Activated effector memory CD4-positive, alpha-beta T cell treated with anti-CD3 and anti-CD28 coated beads, Interleukin-2, amount 50 U/mL, for 16 hours (primary cell): ENCODE measurements around the gene HMGCLL1.

Experiments
- DNase-seq: peaks from one replicate; pipeline ENCODE4 v3.0.0-alpha.2; 2020

HMGCLL1 gene

GRCh38 chr6:55530931-55531330 lies 48.1 kb downstream of the HMGCLL1 start:
- no peak for DNase-seq

DNA sequence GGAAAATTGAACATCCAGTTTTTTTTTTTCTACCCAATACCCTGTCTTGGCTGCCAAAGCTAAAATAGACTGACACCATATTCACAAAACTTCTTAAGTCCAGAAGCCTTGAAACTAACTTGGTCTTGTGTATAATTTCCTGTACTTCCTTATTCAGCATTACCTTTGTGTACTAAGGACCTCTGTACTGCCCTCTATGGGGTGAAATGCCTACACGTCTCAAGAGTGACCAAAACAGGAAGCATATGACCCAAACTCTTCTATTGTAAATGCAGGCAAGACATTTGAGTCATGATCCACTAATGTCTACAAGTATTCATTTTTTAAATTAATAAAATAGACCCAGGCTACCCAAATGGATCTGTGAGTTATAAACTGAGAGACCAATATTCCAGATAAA lies 50.4 kb downstream of the HMGCLL1 start:
- no peak for DNase-seq

GRCh38 chr6:55524441-55524840 lies 54.6 kb downstream of the HMGCLL1 start:
- no peak for DNase-seq

- DNase-seq, result no peak
These were observed 60.4 kb downstream of the HMGCLL1 start for GRCh38 chr6:55518529-55519060.

DNA sequence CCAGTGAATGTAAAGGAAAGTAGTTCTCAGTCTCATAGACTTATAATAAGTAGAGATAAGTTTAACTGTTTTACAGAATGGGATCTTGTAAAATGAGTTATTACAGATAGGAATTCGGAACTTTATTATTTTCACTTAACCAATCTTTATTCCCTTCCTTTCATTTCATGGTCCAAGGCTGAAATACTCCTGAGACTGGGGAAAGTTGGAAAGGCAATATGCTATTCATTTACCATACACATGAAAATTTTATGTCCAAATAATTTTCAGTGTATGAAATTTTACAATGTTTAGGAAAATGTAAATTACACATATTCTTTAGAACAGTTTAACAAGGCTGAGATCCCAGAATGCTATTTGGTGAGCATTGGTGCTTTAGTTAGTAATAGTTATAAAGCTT lies 62.3 kb downstream of the HMGCLL1 start:
- DNase-seq, result no peak

GRCh38 chr6:55512904-55513303 lies 66.1 kb downstream of the HMGCLL1 start:
- DNase-seq, result no peak

DNA sequence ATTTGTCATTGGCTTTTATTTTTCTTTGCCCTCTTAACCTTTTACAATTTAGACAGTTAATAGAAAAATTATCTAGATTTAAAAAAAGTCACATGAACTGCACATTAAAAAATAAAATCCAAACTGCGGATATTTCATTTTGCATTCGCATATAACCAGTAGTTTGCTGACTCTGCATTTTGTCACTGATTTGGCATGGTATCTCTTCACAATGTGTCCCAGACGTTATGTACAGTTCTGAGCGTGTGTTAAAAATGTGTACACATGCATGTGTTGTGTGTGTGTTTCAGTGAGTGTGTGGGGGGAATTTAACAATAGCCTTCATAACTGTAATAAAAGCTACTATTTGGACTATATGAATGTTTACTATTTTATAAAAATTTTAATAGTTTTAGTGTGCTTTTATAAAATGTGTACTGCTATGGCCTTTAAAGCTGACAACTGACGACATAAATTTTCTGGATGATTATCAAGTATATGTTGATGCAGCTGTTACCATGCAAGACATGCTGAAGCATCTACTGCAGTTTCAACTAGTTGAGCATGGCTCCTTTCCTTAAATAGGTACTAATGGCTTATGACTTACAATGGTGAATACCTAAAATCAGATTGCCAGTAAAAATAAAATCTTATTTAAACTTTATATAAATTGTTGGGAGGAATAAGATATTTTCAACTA lies 67.7 kb downstream of the HMGCLL1 start:
- DNase-seq, result no peak

DNA sequence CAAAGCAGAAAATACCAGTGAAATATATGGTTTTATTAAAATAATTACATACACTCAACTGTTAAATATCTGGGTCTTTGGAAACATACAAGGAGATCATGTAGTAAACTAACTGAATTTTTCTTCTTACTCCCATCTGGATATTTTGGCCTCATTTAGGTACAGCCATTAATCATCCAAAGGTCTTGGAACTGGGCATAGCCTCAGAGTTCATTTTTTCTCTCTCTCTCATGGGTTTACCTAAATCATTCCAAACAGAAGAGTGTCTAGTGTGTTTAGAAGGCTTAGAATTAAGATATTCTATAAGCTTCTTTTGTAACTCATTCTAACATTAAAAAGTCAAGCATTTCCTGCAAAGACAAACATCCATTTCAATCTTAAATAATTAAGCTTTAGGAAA lies 79.4 kb downstream of the HMGCLL1 start:
- DNase-seq, result no peak

GRCh38 chr6:55497694-55498093 lies 81.3 kb downstream of the HMGCLL1 start:
- no peak for DNase-seq

- DNase-seq, result no peak
These were observed 82.8 kb downstream of the HMGCLL1 start for GRCh38 chr6:55496201-55496600.

DNA sequence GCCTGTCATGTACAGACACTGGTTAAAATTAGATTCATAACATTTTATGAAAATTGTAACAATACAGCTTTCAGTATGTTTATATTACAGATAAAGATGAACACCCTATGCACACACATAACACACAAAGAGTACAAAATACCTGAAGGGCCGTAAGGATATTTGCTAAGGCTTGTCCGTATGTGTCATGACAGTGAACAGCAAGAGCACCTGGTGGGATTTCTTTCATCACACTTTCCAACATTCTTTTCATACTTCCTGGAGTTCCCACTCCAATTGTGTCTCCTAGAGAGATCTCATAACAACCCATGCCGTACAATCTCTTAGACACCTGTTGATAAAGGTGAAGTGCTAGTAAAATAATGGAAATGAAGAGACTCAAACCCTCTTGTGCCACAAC lies 83.7 kb downstream of the HMGCLL1 start:
- DNase-seq, result no peak

GRCh38 chr6:55494411-55494810 lies 84.6 kb downstream of the HMGCLL1 start:
- no peak for DNase-seq

- no peak for DNase-seq
These were observed 86.7 kb downstream of the HMGCLL1 start for GRCh38 chr6:55492259-55492658.

- DNase-seq, result no peak
These were observed 88.1 kb downstream of the HMGCLL1 start for GRCh38 chr6:55490871-55491270.

DNA sequence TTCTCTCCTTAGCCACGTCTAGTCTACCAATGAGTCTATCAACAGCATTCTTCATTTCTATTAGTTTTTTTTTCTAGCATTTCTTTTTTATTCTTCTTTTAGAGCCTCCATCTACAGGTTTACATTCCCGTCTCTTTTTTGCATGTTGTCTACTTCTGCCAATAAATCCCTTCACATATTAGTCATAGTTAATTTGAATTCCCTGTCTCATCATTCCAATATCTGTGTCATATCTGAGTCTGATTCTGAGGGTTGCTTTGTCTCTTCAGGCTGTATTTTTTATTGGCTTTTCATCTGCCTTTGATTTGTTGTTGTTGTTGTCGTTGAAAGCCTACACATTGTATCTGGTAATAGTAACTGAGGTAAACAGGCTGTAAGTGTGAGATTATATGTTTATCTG lies 104.6 kb downstream of the HMGCLL1 start:
- no peak for DNase-seq

DNA sequence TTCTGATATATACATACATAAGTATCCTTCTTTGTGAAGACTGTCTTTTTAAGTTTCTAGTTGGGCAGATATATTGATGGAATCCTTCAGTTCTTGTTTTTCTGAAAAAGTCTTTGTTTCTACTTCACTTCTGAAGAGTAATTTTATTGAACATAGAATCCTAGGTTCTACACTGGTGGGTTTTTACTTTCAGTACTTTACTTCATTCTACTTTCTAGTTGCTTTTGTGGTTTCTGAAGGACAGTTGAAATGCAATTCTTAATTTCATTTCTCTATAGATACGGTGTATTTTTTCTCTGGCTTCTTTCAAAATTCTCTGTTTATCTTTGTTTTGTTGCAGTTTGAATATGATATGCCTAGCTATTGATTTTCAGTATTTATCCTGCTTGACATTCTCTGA lies 105.3 kb downstream of the HMGCLL1 start:
- no peak for DNase-seq

GRCh38 chr6:55469951-55470366 lies 109.0 kb downstream of the HMGCLL1 start:
- no peak for DNase-seq

- no peak for DNase-seq
These were observed 123.0 kb downstream of the HMGCLL1 start for GRCh38 chr6:55456016-55456415.

DNA sequence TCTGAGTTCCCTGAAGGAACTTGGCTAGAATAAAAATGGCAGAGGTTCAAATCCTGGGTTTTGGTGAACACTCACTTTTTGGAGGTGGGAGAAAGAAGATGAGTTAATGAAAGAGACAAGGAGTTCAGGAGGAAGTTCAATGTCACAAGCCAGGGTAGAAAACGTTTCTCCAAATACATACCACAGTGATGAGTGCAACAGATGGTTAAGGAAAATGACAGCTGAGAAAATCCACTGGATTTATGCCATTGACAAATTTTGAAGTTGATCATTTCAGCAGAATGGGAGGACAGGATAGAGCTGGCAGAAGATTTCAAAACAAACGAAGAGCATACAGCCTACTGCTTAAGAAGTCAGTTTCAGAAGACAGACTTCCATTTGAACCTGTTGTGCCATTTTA lies 129.0 kb downstream of the HMGCLL1 start:
- DNase-seq, result no peak

GRCh38 chr6:55449225-55449624 lies 129.8 kb downstream of the HMGCLL1 start:
- DNase-seq, result no peak

- DNase-seq, result no peak
These were observed 130.5 kb downstream of the HMGCLL1 start for GRCh38 chr6:55448451-55448850.

- DNase-seq, result no peak
These were observed 131.1 kb downstream of the HMGCLL1 start for GRCh38 chr6:55447891-55448290.

- no peak for DNase-seq
These were observed 133.3 kb downstream of the HMGCLL1 start for GRCh38 chr6:55445648-55446204.

DNA sequence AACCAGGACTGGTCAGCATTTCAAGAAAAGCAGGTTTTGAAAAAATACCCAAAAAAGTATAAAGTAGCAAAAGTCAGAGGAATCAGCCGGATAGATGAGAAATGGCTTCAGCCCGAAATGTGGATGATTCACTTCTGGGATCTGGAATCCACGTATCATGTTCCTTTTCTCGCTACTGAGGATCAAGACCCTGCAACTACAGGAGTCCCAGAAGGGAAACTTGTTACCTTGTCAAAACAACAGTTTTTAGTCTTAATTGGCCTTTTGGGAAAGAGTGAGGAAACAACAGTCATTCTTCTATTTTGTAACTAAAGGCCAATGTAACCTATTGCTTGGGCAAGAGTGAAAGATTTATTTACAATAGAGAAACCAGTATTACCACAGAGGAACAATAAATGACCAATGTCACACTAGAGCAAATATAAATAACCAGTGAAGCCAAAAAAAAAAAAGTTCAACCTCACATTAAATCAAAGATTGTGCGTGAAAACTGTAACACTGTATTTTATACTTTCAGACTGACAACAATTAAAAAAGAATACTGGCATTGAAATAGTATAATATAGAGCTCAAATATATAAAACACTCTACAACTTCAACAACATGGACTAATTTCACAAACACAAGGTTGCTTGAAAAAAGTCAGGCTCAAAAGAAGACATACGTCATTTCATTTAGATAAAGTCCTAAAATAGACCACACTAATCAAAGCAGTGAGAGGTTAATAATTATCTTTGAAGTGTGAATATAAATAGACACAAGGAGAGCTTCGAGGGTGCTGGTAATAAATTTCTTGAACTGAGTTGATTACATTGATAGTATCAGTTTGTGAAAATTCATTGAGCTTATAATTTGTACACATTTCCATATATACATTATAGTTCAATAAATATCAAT lies 135.5 kb downstream of the HMGCLL1 start:
- DNase-seq, result no peak
